H1 (cell line): ENCODE measurements around the gene ADAMTS13. TPM values are rescaled to one million over a fixed set of nuclear protein-coding genes. Genes with fewer than 3 reads are reported as not detected.

Source experiments
- CTCF ChIA-PET: fragments of 300-600 bp; sonication (Branson Sonifier 250); formaldehyde crosslinking; loops from one replicate; lab custom pipeline; 2021; ENCODE audit not compliant: partially characterized antibody; lab: Charles Lee
- POLR2A ChIA-PET: fragments of 300-600 bp; sonication (Branson Sonifier 250); formaldehyde crosslinking; loops from one replicate; lab custom pipeline; 2021; ENCODE audit warnings: inconsistent platforms; ENCODE audit not compliant: partially characterized antibody; lab: Charles Lee
- DNase-seq, 2 experiments: peaks; one replicate each; pipeline versions ENCODE4 v3.0.0 to v3.0.0-alpha.2; 2010 to 2022; ENCODE audit warnings: low spot score in 2 of 2, low read depth in 1 of 2, mixed read lengths in 1 of 2
- FAIRE-seq: peaks from 2 replicates; lab custom pipeline; 2011; peaks lifted over from hg19 to GRCh38; lab: Jason Lieb, UNC
- H2AFZ ChIP-seq: 2 replicates; pipeline ENCODE4 v1.8.1; 2012; ENCODE audit warnings: low read length, inconsistent platforms
- H2AK5ac ChIP-seq: 2 replicates; pipeline ENCODE4 v1.6.1; 2013; ENCODE audit warnings: low read depth, low read length
- H2BK120ac ChIP-seq: replicated peaks from 2 replicates; pipeline ENCODE3; 2013; ENCODE audit warnings: low read depth, low read length, inconsistent platforms
- H2BK12ac ChIP-seq: 2 replicates; pipeline ENCODE4 v1.6.1; 2013; ENCODE audit warnings: low read depth, low read length
- H2BK15ac ChIP-seq: 2 replicates; pipeline ENCODE4 v1.6.1; 2013; ENCODE audit warnings: low read length
- H2BK20ac ChIP-seq: 2 replicates; pipeline ENCODE4 v1.6.1; 2013; ENCODE audit warnings: low read length
- H2BK5ac ChIP-seq: 2 replicates; pipeline ENCODE4 v1.6.1; 2013; ENCODE audit warnings: low read depth, low read length
- H3K14ac ChIP-seq: 2 replicates; pipeline ENCODE4 v1.6.1; 2013; ENCODE audit warnings: inconsistent platforms; ENCODE audit not compliant: insufficient read length
- H3K18ac ChIP-seq: 2 replicates; pipeline ENCODE4 v1.6.1; 2013; ENCODE audit warnings: low read length; ENCODE audit errors: extremely low read depth
- H3K23ac ChIP-seq: 2 replicates; pipeline ENCODE4 v1.6.1; 2013; ENCODE audit warnings: inconsistent platforms; ENCODE audit not compliant: insufficient read length
- H3K23me2 ChIP-seq: 2 replicates; pipeline ENCODE4 v1.6.1; 2013; ENCODE audit warnings: low read depth, low read length
- H3K27ac ChIP-seq: 2 replicates; pipeline ENCODE4 v1.6.1; 2011; ENCODE audit warnings: low read depth, low read length, inconsistent platforms
- H3K27me3 ChIP-seq, 4 experiments: replicated peaks in 1 of 4; 1 replicate in 1 of 4; 2 replicates in 3 of 4; pipeline versions ENCODE4 v1.6.1 to v1.8.1; 2011 to 2013; ENCODE audit warnings: low read length in 3 of 4, mild to moderate bottlenecking in 3 of 4, inconsistent platforms in 2 of 4, mixed read lengths in 2 of 4, moderate library complexity in 1 of 4; ENCODE audit not compliant: control insufficient read depth in 3 of 4, insufficient read depth in 3 of 4; ENCODE audit errors: extremely low read depth in 1 of 4
- H3K36me3 ChIP-seq, 4 experiments: 2 replicates each; pipeline versions ENCODE4 v1.6.1 to v1.8.1; 2011 to 2013; ENCODE audit warnings: mild to moderate bottlenecking in 4 of 4, low read length in 3 of 4, moderate library complexity in 2 of 4, control low read depth in 1 of 4, inconsistent platforms in 1 of 4; ENCODE audit not compliant: insufficient read depth in 4 of 4, control insufficient read depth in 2 of 4
- H3K4ac ChIP-seq: replicated peaks from 2 replicates; pipeline ENCODE3; 2013; ENCODE audit warnings: low read length, low read depth, mixed read lengths, inconsistent platforms; ENCODE audit not compliant: insufficient read length
- H3K4me1 ChIP-seq, 4 experiments: replicated peaks in 1 of 4; 1 replicate in 1 of 4; 2 replicates in 3 of 4; pipeline versions ENCODE4 v1.6.1 to v1.8.1; 2011 to 2013; ENCODE audit warnings: low read length in 3 of 4, inconsistent platforms in 2 of 4, mixed read lengths in 1 of 4; ENCODE audit not compliant: insufficient read depth in 4 of 4, control insufficient read depth in 3 of 4
- H3K4me2 ChIP-seq, 2 experiments: 2 replicates each; pipeline versions ENCODE4 v1.6.1 to v1.8.1; 2011 to 2013; ENCODE audit warnings: low read depth in 2 of 2, low read length in 2 of 2, control low read depth in 1 of 2, inconsistent platforms in 1 of 2, mild to moderate bottlenecking in 1 of 2; ENCODE audit not compliant: insufficient read depth in 1 of 2
- H3K4me3 ChIP-seq, 4 experiments: fragments of 200-600, 300-600 bp in 1 of 4; sonication (generic), shearing (Covaris generic), sonication (Bioruptor Twin) in 1 of 4; 2 replicates each; pipeline versions ENCODE4 v1.5.1 to v1.8.1; 2011 to 2016; ENCODE audit warnings: low read length in 4 of 4, low read depth in 3 of 4, control low read depth in 2 of 4, inconsistent platforms in 2 of 4, mild to moderate bottlenecking in 2 of 4, mixed read lengths in 1 of 4, moderate library complexity in 1 of 4; ENCODE audit not compliant: insufficient read depth in 2 of 4; ENCODE audit errors: extremely low read depth in 1 of 4
- H3K56ac ChIP-seq: replicated peaks from 2 replicates; pipeline ENCODE3; 2013; ENCODE audit warnings: low read depth, mild to moderate bottlenecking, mixed read lengths, low read length, inconsistent platforms; ENCODE audit not compliant: insufficient read length
- H3K79me1 ChIP-seq: 2 replicates; pipeline ENCODE4 v1.6.1; 2013; ENCODE audit warnings: low read depth, low read length, control low read depth
- H3K79me2 ChIP-seq, 2 experiments: 2 replicates each; pipeline versions ENCODE4 v1.6.1 to v1.8.1; 2012 to 2013; ENCODE audit warnings: low read length in 2 of 2, mild to moderate bottlenecking in 2 of 2, inconsistent platforms in 1 of 2; ENCODE audit not compliant: insufficient read depth in 2 of 2, control insufficient read depth in 1 of 2
- H3K9ac ChIP-seq, 4 experiments: replicated peaks in 1 of 4; 1 replicate in 1 of 4; 2 replicates in 3 of 4; pipeline versions ENCODE4 v1.6.1 to v1.8.1; 2011 to 2013; ENCODE audit warnings: low read depth in 3 of 4, low read length in 3 of 4, control low read depth in 2 of 4, mild to moderate bottlenecking in 2 of 4, moderate library complexity in 2 of 4, inconsistent platforms in 1 of 4; ENCODE audit errors: extremely low read depth in 1 of 4
- H3K9me3 ChIP-seq, 2 experiments: 2 replicates each; pipeline versions ENCODE4 v1.6.1 to v1.8.1; 2012 to 2013; ENCODE audit warnings: mild to moderate bottlenecking in 2 of 2, moderate library complexity in 2 of 2, control low read depth in 1 of 2, inconsistent platforms in 1 of 2, low read depth in 1 of 2, low read length in 1 of 2, mixed read lengths in 1 of 2; ENCODE audit not compliant: insufficient read depth in 2 of 2
- H4K20me1 ChIP-seq, 2 experiments: replicated peaks in 1 of 2; 2 replicates each; pipeline versions ENCODE3 to v1.8.1; 2011 to 2013; ENCODE audit warnings: inconsistent platforms in 2 of 2, low read length in 2 of 2, mild to moderate bottlenecking in 1 of 2; ENCODE audit not compliant: insufficient read depth in 2 of 2, control insufficient read depth in 1 of 2
- H4K5ac ChIP-seq: 2 replicates; pipeline ENCODE4 v1.6.1; 2013; ENCODE audit warnings: low read length, low read depth, mixed read lengths, inconsistent platforms; ENCODE audit not compliant: insufficient read length
- H4K8ac ChIP-seq: 2 replicates; pipeline ENCODE4 v1.8.0; 2013; ENCODE audit warnings: mild to moderate bottlenecking, moderate library complexity, low read length, inconsistent platforms; ENCODE audit not compliant: insufficient read depth; ENCODE audit errors: extremely low read depth
- H4K91ac ChIP-seq: replicated peaks from 2 replicates; pipeline ENCODE3; 2013; ENCODE audit warnings: low read length, mixed read lengths, inconsistent platforms; ENCODE audit not compliant: insufficient read length
- BRCA1 ChIP-seq: IDR thresholded peaks from 2 replicates; pipeline ENCODE4 v1.6.1; 2012; ENCODE audit warnings: low read depth, low read length, improper control_type of control experiment
- CBX8 ChIP-seq: fragments of 300-800, 300-1000 bp; sonication (generic); IDR thresholded peaks from 2 replicates; pipeline ENCODE4 v1.7.1; 2016; ENCODE audit warnings: low read depth, low read length, borderline replicate concordance
- CHD2 ChIP-seq: IDR thresholded peaks from 2 replicates; pipeline ENCODE4 v1.6.1; 2012; ENCODE audit warnings: low read length, improper control_type of control experiment
- CTBP2 ChIP-seq: IDR thresholded peaks from 2 replicates; pipeline ENCODE4 v1.7.0; 2011; ENCODE audit warnings: borderline replicate concordance, mild to moderate bottlenecking, moderate library complexity, mixed read lengths, low read length; ENCODE audit not compliant: insufficient read depth, insufficient read length
- EZH2 ChIP-seq: fragments of 200-600 bp; sonication (generic); IDR thresholded peaks from 2 replicates; pipeline ENCODE4 v1.7.1; 2012; ENCODE audit warnings: low read depth, mild to moderate bottlenecking, moderate library complexity, low read length, inconsistent platforms; ENCODE audit not compliant: severe bottlenecking
- KDM1A ChIP-seq: fragments of 200-600, 300-600 bp; sonication (generic); IDR thresholded peaks from 2 replicates; pipeline ENCODE4 v1.7.1; 2016; ENCODE audit warnings: mild to moderate bottlenecking, low read length, borderline replicate concordance
- RAD21 ChIP-seq, 2 experiments: IDR thresholded peaks in 1 of 2; conservative IDR thresholded peaks in 1 of 2; 2 replicates each; pipeline ENCODE4 v1.6.1; 2011; ENCODE audit warnings: low read depth in 2 of 2, low read length in 2 of 2, improper control_type of control experiment in 1 of 2, inconsistent platforms in 1 of 2, mild to moderate bottlenecking in 1 of 2, moderate library complexity in 1 of 2
- RXRA ChIP-seq: IDR thresholded peaks from 2 replicates; pipeline ENCODE4 v1.6.1; 2011; ENCODE audit warnings: low read depth, mild to moderate bottlenecking, low read length, moderate library complexity; ENCODE audit not compliant: insufficient read depth
- SIN3A ChIP-seq, 2 experiments: IDR thresholded peaks in 1 of 2; conservative IDR thresholded peaks in 1 of 2; 2 replicates each; pipeline ENCODE4 v1.6.1; 2011 to 2012; ENCODE audit warnings: low read length in 2 of 2, improper control_type of control experiment in 1 of 2, low read depth in 1 of 2, mild to moderate bottlenecking in 1 of 2
- SP4 ChIP-seq: IDR thresholded peaks from 2 replicates; pipeline ENCODE4 v1.6.1; 2012; ENCODE audit warnings: low read length, inconsistent platforms
- TAF1 ChIP-seq: IDR thresholded peaks from 2 replicates; pipeline ENCODE4 v1.6.1; 2011; ENCODE audit warnings: mild to moderate bottlenecking, low read depth, low read length
- WGBS, 2 experiments: shearing (Covaris generic) in 1 of 2; methylation state at CpG; one replicate each; pipeline versions ENCODE4 v1.1.6 to v1.1.7; 2013 to 2015; ENCODE audit warnings: low lambda C conversion rate in 2 of 2, mixed read lengths in 2 of 2, inconsistent platforms in 1 of 2, low coverage in 1 of 2, missing lambda C conversion rate in 1 of 2; ENCODE audit not compliant: insufficient replicate concordance in 2 of 2, insufficient coverage in 1 of 2, insufficient read length in 1 of 2; ENCODE audit errors: extremely low coverage in 1 of 2, missing lambda C conversion rate in 1 of 2; 5-methylcytosine and 5-hydroxymethylcytosine counted together
- polyA plus RNA-seq, 7 experiments: library from polyadenylated mRNA; depleted of rRNA in 3 of 7; stranded (reverse) in 5 of 7; unstranded in 2 of 7; fragments of >200 nt in 5 of 7; fragments of 200-250 nt in 2 of 7; gene quantifications; 1 replicate in 5 of 7; 2 replicates in 1 of 7; 4 replicates in 1 of 7; pipeline versions ENCODE4 v1.2.1 to v1.2.3, GENCODE V29; 2011 to 2013; ENCODE audit warnings: missing spikeins in 2 of 7, mixed read lengths in 2 of 7
- total RNA-seq: library from RNA; stranded (reverse); fragmentation: NEBNext Ultra II Directional; extraction: Animal tissue kit (Norgen Biotek cat#: 25700); gene quantifications from 2 replicates; pipeline ENCODE4 v1.2.1, GENCODE V29; 2021
- TF ChIP-seq, protein P1 (sequence below): IDR thresholded peaks from 2 replicates; pipeline ENCODE4 v1.6.1; 2012; ENCODE audit warnings: inconsistent platforms

Gene ADAMTS13
- total and polyA plus RNA-seq, 2 of the 8 experiments (the other 6 are each of a cell fraction or from before 2014, with no cell fraction given) = 4.4 to 5.8 TPM

DNA sequence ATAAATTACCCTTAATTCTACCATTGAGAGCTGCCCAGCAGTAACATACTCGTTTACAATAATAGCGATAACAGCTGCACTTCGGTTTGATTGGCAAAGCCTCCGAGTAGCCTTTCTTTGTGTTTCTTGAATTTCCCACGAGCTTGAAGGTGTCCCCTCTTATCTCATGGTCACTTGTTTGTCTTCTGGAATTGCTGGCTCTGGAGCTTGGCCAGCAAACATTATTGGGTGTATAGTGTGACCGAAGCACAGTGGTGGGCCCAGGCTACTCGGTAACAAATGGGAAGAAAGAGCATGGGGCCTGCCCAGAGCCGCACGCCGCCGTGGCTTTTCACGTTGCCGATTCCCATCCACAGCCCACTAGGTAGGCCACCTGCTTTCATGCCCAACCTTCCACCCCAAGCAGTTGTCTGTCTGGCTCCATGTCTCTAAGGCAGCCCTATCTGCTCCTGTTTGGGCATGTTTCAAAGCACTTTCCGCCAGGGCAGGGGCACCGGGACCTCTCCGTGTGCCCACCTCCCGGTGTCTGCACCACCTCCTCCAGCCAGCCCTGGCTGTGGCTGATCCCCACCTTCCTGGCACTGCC is 37.3 kb upstream of the ADAMTS13 start:
- POLR2A ChIA-PET = interaction anchor here (1.0 to 1.6 kb wide), 6 partner anchors 10 to 37 kb away, joined by 3 to 5 read pairs (median 3); partner anchors contain the start of genes MED22, REXO4 and RPL7A
- TF ChIP-seq CHD2 (no peak), TAF1 (no peak), CTBP2 (no peak), KDM1A (no peak), SIN3A (conservative IDR thresholded peaks at IDR 0.05 in 1 of 2, IDR thresholded peaks at IDR 0.05 in 1 of 2; ENCODE audit: low read depth in 1 of 2, low read length in 2 of 2) (no peak), RXRA (no peak), CBX8 (no peak), EZH2 (no peak), BRCA1 (no peak), SP4 (no peak), RAD21 (IDR thresholded peaks at IDR 0.05 in 1 of 2, conservative IDR thresholded peaks at IDR 0.05 in 1 of 2; ENCODE audit: low read depth in 2 of 2, low read length in 2 of 2) (no peak)
- TF ChIP-seq, protein P1, sequence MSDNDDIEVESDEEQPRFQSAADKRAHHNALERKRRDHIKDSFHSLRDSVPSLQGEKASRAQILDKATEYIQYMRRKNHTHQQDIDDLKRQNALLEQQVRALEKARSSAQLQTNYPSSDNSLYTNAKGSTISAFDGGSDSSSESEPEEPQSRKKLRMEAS = no peak

More for the DNA sequence above, 37.3 kb upstream of the ADAMTS13 start:
- CTCF ChIA-PET = interaction anchor here (0.5 to 4.7 kb wide), 6 partner anchors 12 to 111 kb away, joined by 3 to 52 read pairs (median 4); no protein-coding TSS in a partner anchor
- no peak overlapping the region for H3K9ac ChIP-seq
- no peak overlapping the region for H3K56ac ChIP-seq
- peaks cover 0 to 11% of the 10 kb centered on the region in 2 experiments; a peak in 2 of 4 replicates for H3K9me3 ChIP-seq
- no peaks in the 10 kb centered on the region; a peak in 1 of 8 replicates for H3K36me3 ChIP-seq
- no peak overlapping the region for H3K4ac ChIP-seq
- H3K23ac ChIP-seq = no peak overlapping the region
- H3K79me1 ChIP-seq = no peaks in the 10 kb centered on the region
- no peak overlapping the region for H3K18ac ChIP-seq
- no peak overlapping the region for H4K91ac ChIP-seq
- H3K4me1 ChIP-seq = no peaks in the 10 kb centered on the region; a peak in 1 of 7 replicates
- no peak overlapping the region for H2AK5ac ChIP-seq
- no peak overlapping the region for H2BK5ac ChIP-seq
- FAIRE-seq (no peak), DNase-seq (no peak)
- no peak overlapping the region for H2BK20ac ChIP-seq
- H2BK12ac ChIP-seq = no peak overlapping the region
- H3K27me3 ChIP-seq = peaks cover 0 to 2% (median 0%) of the 10 kb centered on the region in 4 experiments; a peak in 1 of 7 replicates
- no peak overlapping the region for H3K27ac ChIP-seq
- H3K23me2 ChIP-seq = peaks cover 16% of the 10 kb centered on the region; the same call in 1 of the 2 replicates
- H3K4me2 ChIP-seq = no peak overlapping the region
- WGBS, 2 experiments = 94% methylated on average over 17 of the region's 17 CpGs; no CpG with 5 or more reads in 1 of the 2 experiments
- H2AFZ ChIP-seq = no peak overlapping the region
- no peaks in the 10 kb centered on the region for H3K79me2 ChIP-seq
- no peak overlapping the region for H4K8ac ChIP-seq
- no peak overlapping the region for H2BK15ac ChIP-seq
- H4K5ac ChIP-seq = no peak overlapping the region
- H2BK120ac ChIP-seq = no peak overlapping the region
- peaks cover 0 to 15% of the 10 kb centered on the region in 2 experiments for H4K20me1 ChIP-seq
- no peak overlapping the region for H3K4me3 ChIP-seq
- H3K14ac ChIP-seq = no peak overlapping the region
